Midbrain (tissue), 1 donor: ENCODE results near the gene INHBE.
"Not testable (repeated sequence)": the region's sequence is repeated elsewhere in the genome, so short reads cannot be mapped to it uniquely, and the experiment has no call there.

Experiments
- DNase-seq: peaks from one replicate; lab custom pipeline; 2025; lab: John Stamatoyannopoulos, UW

INHBE gene

GRCh38 chr12:57441393-57441792 lies 13.7 kb upstream of the INHBE start:
- DNase-seq = not testable (repeated sequence)

DNA sequence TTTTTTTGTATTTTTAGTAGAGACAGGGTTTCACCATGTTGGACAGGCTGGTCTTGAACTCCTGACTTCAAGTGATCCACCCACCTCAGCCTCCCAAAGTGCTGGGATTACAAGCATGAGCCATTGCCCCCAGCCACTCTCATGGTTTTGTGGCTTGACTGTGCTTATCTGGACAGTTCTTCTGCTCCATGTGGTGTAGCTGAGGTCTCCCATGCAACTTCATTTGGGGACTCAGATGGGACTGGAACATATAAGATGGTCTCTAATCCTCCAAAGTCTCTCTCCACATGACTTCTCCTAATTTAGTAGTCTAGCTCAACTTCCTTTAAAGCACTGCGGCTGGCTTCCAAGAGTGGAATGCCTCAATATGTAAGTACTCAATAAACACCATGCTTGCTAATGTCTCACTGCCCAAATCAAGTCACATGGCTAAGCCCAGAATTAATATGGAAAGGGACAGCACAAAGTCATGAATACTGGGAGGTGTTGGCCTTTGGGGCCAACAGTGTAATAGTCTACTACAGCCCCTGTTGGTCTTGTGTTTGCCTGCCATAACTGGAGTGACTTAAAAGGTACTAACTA lies 13.2 kb upstream of the INHBE start:
- DNase-seq = no peak

GRCh38 chr12:57444337-57444736 lies 10.8 kb upstream of the INHBE start:
- DNase-seq = not testable (repeated sequence)

GRCh38 chr12:57444744-57445143 lies 10.4 kb upstream of the INHBE start:
- DNase-seq = no peak

GRCh38 chr12:57446292-57446960 lies 8.7 kb upstream of the INHBE start:
- no peak for DNase-seq

DNA sequence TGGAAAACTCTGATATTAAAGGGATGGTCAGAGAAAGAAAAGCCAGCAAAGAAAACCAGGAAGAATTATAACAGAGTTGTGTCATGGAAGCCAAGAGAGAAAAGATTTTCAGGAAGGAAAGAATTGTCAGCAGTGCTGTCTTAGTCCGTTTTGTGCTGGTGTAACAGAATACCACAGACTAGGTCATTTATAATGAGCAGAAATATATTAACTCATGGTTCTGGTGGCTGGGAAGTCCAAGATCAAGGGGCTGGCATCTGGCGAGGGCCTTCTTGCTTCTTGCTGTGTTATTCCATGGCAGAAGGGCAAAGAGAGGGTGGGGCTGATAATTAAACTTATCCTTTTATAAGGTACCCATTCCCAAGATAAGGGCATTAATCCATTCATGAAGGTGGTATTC lies 6.4 kb upstream of the INHBE start:
- DNase-seq = no peak

- no peak for DNase-seq
Observed at GRCh38 chr12:57449375-57449774, 5.7 kb upstream of the INHBE start.

- DNase-seq = no peak
Observed at GRCh38 chr12:57450057-57450456, 5.0 kb upstream of the INHBE start.

DNA sequence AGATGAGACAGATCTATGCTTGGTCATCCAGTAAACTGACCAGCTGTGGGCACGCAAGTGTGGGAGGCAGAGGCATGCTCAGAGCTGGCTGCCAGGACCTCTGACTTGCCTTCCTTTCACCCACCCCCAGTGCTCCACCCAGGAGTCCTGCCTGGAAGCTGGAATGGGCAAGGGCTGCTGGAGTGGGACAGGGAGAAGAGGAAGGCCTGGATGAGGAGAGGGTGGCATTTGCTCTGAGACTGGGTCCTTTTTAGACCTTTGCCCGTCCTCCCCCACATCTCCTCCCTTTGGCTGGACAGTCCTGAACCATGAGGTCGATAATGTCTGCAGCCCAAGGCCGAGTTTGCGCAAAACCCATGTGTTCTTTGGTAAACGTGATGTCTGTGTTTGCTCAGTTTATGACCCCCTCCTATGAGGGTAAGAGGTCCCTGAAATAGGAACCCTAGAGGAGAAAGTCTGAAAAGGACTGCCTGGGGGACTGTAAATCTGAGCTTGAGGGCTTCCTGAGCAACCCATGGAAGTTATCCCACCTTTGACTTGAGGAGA lies 3.8 kb upstream of the INHBE start:
- DNase-seq = no peak

- no peak for DNase-seq
Observed at GRCh38 chr12:57452181-57452936, 2.7 kb upstream of the INHBE start.

GRCh38 chr12:57452937-57453509 lies 2.1 kb upstream of the INHBE start:
- DNase-seq = peak; percentile 65

GRCh38 chr12:57454213-57454565 lies 918 bp upstream of the INHBE start:
- no peak for DNase-seq

- no peak for DNase-seq
Observed at GRCh38 chr12:57455374-57456144, 452 bp downstream of the INHBE start.

DNA sequence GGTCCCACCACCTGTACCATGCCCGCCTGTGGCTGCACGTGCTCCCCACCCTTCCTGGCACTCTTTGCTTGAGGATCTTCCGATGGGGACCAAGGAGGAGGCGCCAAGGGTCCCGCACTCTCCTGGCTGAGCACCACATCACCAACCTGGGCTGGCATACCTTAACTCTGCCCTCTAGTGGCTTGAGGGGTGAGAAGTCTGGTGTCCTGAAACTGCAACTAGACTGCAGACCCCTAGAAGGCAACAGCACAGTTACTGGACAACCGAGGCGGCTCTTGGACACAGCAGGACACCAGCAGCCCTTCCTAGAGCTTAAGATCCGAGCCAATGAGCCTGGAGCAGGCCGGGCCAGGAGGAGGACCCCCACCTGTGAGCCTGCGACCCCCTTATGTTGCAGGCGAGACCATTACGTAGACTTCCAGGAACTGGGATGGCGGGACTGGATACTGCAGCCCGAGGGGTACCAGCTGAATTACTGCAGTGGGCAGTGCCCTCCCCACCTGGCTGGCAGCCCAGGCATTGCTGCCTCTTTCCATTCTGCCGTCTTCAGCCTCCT lies 1.1 kb downstream of the INHBE start:
- no peak for DNase-seq

- DNase-seq = no peak
Observed at GRCh38 chr12:57456737-57457490, 1.8 kb downstream of the INHBE start.

- no peak for DNase-seq
Observed at GRCh38 chr12:57458665-57459054, 3.6 kb downstream of the INHBE start.

- peak; percentile 91 for DNase-seq
Observed at GRCh38 chr12:57459055-57459749, 4.1 kb downstream of the INHBE start.

GRCh38 chr12:57459750-57460467 lies 4.8 kb downstream of the INHBE start, which contains the start of gene GLI1:
GLI1 (plus strand) TSS chr12:57459785; CDS start chr12:57463692, 3,907 bp downstream.
- peak; percentile 72 for DNase-seq

- DNase-seq = no peak
Observed at GRCh38 chr12:57460468-57460784, 5.3 kb downstream of the INHBE start.

DNA sequence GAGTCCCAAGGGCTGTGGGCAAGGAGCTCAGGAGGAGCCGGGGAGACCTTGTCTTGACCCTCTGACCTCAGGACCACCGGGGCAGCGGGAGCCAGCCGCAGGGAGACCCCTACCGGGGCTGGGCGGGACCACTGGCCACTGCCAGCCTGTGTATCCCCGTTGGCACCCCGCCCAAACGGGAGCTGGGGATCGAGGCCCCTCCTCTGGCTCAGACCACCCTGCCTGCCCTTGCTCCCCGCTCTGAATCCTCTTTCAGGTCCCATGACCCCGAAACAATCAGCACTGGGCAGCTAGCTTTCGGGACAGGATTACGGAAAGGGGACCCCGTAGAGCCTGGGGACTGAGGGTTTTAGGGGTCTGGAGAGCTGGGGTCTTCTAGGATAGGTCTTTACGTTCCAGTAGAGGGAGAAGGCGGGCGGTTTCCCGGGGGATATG lies 5.8 kb downstream of the INHBE start:
- DNase-seq = no peak
